ENCODE data around the gene CTBP2.

CTBP2 gene

GRCh38 chr10:125062914-125063230 is 97.5 kb downstream of the CTBP2 start:
- H3F3A ChIP-seq (ENCODE audit: insufficient read depth) = no peaks in the 10 kb centered on the region
- H2AFZ ChIP-seq (ENCODE audit: low read depth, low read length, severe bottlenecking) = no peak overlapping the region
- no peaks in the 10 kb centered on the region for H3K36me3 ChIP-seq (ENCODE audit: low read length)
- no peaks in the 10 kb centered on the region for H3K9me2 ChIP-seq (replicated peaks; ENCODE audit: insufficient read depth, low read length)
- no peak overlapping the region for H3K4me3 ChIP-seq (ENCODE audit: insufficient read depth, low read length, poor library complexity, severe bottlenecking)
- no peak overlapping the region for H3K4me2 ChIP-seq (ENCODE audit: low read depth, low read length, poor library complexity, severe bottlenecking)
- H3K27ac ChIP-seq (ENCODE audit: low read depth, low read length) = no peak overlapping the region
- no peak overlapping the region for H3K9ac ChIP-seq (ENCODE audit: low read length)
- H4K20me1 ChIP-seq (ENCODE audit: low read depth, low read length) = no peaks in the 10 kb centered on the region
- H3K27me3 ChIP-seq (ENCODE audit: low read length) = no peaks in the 10 kb centered on the region
- H3K9me3 ChIP-seq (ENCODE audit: insufficient read depth, low read length) = no peaks in the 10 kb centered on the region
- TF ChIP-seq, protein P1, sequence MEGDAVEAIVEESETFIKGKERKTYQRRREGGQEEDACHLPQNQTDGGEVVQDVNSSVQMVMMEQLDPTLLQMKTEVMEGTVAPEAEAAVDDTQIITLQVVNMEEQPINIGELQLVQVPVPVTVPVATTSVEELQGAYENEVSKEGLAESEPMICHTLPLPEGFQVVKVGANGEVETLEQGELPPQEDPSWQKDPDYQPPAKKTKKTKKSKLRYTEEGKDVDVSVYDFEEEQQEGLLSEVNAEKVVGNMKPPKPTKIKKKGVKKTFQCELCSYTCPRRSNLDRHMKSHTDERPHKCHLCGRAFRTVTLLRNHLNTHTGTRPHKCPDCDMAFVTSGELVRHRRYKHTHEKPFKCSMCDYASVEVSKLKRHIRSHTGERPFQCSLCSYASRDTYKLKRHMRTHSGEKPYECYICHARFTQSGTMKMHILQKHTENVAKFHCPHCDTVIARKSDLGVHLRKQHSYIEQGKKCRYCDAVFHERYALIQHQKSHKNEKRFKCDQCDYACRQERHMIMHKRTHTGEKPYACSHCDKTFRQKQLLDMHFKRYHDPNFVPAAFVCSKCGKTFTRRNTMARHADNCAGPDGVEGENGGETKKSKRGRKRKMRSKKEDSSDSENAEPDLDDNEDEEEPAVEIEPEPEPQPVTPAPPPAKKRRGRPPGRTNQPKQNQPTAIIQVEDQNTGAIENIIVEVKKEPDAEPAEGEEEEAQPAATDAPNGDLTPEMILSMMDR (IDR thresholded peaks at IDR 0.05; ENCODE audit: insufficient read depth, low read length, poor library complexity, severe bottlenecking) = no peak
- TF ChIP-seq EZH2phosphoT487 (conservative IDR thresholded peaks at IDR 0.05; ENCODE audit: low read length) = no peak
- no peaks in the 10 kb centered on the region for H3K79me2 ChIP-seq (ENCODE audit: insufficient read depth, low read length)

- no peak for TF ChIP-seq EZH2phosphoT487 (conservative IDR thresholded peaks at IDR 0.05; ENCODE audit: low read length)
- TF ChIP-seq, protein P1 (IDR thresholded peaks at IDR 0.05; ENCODE audit: insufficient read depth, low read length, poor library complexity, severe bottlenecking) = no peak
- H3F3A ChIP-seq (ENCODE audit: insufficient read depth) = no peaks in the 10 kb centered on the region
- no peaks in the 10 kb centered on the region for H3K27me3 ChIP-seq (ENCODE audit: low read length)
- H3K4me2 ChIP-seq (ENCODE audit: low read depth, low read length, poor library complexity, severe bottlenecking) = no peak overlapping the region
- H2AFZ ChIP-seq (ENCODE audit: low read depth, low read length, severe bottlenecking) = no peak overlapping the region
- no peaks in the 10 kb centered on the region for H4K20me1 ChIP-seq (ENCODE audit: low read depth, low read length)
- no peaks in the 10 kb centered on the region for H3K79me2 ChIP-seq (ENCODE audit: insufficient read depth, low read length)
- no peak overlapping the region for H3K9ac ChIP-seq (ENCODE audit: low read length)
- no peak overlapping the region for H3K27ac ChIP-seq (ENCODE audit: low read depth, low read length)
- H3K9me2 ChIP-seq (replicated peaks; ENCODE audit: insufficient read depth, low read length) = no peaks in the 10 kb centered on the region
- no peak overlapping the region for H3K4me3 ChIP-seq (ENCODE audit: insufficient read depth, low read length, poor library complexity, severe bottlenecking)
- no peaks in the 10 kb centered on the region for H3K36me3 ChIP-seq (ENCODE audit: low read length)
- H3K9me3 ChIP-seq (ENCODE audit: insufficient read depth, low read length) = no peaks in the 10 kb centered on the region
Observed at GRCh38 chr10:125062227-125062913, 98.0 kb downstream of the CTBP2 start.

DNA sequence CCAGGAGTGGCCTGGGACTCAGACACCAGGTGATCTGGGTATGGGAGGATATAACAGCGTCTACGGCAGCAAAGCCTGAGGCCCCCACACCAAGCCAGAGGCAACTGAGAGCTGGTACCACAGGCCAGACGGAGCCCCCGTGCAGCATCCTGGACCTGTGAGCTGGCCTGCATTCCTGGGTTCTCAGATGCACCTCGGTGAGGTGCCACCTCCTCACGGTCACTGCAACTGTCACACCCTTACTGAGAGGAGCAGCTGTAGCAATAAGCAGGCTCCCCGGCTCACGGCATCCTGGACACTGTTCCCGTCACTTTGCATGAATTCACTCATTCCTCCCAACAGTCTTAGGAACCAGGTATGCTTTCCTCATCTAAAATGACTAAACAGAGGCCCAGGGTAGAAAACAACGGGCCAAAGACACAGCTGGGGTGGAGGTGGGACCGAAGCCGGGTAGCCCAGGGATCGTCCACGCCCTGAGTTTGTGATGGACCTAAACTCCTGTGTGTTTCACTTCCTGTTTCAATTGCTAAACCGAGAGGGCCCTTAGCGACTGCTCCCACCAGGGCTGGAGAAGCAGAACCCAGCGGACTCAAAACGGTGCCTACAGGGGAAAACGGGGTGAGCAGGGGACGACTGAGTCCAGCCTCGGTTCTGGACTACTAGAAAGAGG is 98.7 kb downstream of the CTBP2 start:
- H3K4me2 ChIP-seq (ENCODE audit: low read depth, low read length, poor library complexity, severe bottlenecking) = no peak overlapping the region
- no peaks in the 10 kb centered on the region for H3K9me2 ChIP-seq (replicated peaks; ENCODE audit: insufficient read depth, low read length)
- no peaks in the 10 kb centered on the region for H3K36me3 ChIP-seq (ENCODE audit: low read length)
- H3K4me3 ChIP-seq (ENCODE audit: insufficient read depth, low read length, poor library complexity, severe bottlenecking) = no peak overlapping the region
- H3K27me3 ChIP-seq (ENCODE audit: low read length) = no peaks in the 10 kb centered on the region
- no peaks in the 10 kb centered on the region for H4K20me1 ChIP-seq (ENCODE audit: low read depth, low read length)
- H3K27ac ChIP-seq (ENCODE audit: low read depth, low read length) = no peak overlapping the region
- no peaks in the 10 kb centered on the region for H3K9me3 ChIP-seq (ENCODE audit: insufficient read depth, low read length)
- H3F3A ChIP-seq (ENCODE audit: insufficient read depth) = no peaks in the 10 kb centered on the region
- H2AFZ ChIP-seq (ENCODE audit: low read depth, low read length, severe bottlenecking) = no peak overlapping the region
- no peak overlapping the region for H3K9ac ChIP-seq (ENCODE audit: low read length)
- no peaks in the 10 kb centered on the region for H3K79me2 ChIP-seq (ENCODE audit: insufficient read depth, low read length)
- TF ChIP-seq, protein P1 (IDR thresholded peaks at IDR 0.05; ENCODE audit: insufficient read depth, low read length, poor library complexity, severe bottlenecking) = no peak
- TF ChIP-seq EZH2phosphoT487 (conservative IDR thresholded peaks at IDR 0.05; ENCODE audit: low read length) = no peak
